ENCODE data around the gene SPSB1.
"Not testable (repeated sequence)": the region's sequence is repeated elsewhere in the genome, so short reads cannot be mapped to it uniquely, and the experiment has no call there.

The SPSB1 gene

DNA sequence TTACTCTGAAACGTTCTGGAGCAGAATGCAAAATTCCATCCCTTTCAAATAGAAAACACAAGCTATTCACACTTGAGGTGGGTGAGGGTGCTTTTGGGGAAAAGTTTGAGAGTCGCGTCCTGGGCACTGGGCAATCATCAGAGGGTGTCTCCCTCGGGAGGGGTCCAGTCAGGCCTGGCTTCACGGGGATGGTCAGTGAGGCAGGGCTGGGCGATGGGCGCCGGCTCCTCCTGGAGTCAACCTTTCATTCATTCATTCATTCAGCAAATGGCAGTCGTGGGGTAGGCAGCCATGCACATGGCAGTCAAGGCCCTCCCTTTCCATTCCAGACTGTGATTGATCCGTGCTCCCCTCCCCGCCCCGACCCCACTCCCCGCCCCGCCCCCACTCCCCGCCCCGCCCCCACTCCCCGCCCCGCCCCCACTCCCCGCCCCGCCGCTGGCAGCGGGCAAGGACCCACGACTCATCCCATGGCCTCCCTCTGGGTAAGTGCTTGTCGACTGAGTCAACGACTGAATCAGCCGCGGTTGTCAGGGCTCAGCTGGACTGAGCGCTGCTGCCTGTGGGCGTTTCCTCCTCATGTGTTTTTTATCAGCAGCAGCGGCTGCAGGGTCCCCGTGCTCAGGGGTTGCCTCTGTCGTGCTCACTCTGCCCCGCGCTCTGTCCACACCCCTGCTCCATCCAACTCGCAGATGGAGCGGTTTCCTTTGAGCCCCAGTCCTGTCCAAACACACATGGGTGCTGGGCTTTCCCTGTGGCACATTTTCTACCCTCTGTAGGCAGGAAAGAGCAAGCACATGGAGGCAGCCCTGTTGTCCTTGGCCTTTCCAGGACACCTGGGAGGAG is 12.5 kb upstream of the SPSB1 start:
- no peak for DNase-seq

GRCh38 chr1:9281071-9281827 is 11.4 kb upstream of the SPSB1 start:
- no peak for DNase-seq

GRCh38 chr1:9281908-9282695 is 10.6 kb upstream of the SPSB1 start:
- no peak for DNase-seq

DNA sequence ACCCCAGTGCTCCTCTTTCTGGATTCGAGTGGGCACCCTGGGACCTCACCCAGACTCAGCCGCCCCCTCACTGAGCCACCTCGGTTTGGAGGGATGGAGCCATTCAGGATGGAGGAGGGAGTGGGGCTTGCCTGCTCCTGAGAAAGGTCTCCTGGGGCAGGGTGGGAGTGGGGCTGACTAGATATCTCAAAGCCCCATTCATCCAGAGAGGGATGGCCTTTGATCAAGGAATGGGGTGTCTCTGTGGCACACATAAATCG is 10.1 kb upstream of the SPSB1 start:
- DNase-seq, result no peak

GRCh38 chr1:9284061-9284460 is 8.6 kb upstream of the SPSB1 start:
- no peak for DNase-seq

DNA sequence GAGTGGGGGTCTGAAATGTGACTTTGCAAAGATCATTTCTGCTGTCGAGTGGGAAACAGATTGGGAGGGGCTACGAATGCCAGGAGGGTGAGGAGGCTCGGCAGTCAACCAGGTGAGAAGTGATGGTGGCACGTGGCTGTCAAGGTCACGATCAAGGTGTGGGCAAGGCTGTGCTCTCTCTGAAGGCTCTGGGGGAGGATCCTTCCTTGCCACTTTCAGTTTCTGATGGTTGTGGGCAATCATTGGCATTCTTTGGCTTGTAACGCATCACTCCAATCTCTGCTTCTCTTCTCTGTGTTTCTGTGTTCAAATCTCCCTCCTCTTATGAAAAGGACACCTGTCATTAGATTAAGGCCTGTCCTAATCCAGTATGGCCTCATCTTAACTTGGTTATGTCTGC is 6.1 kb upstream of the SPSB1 start:
- no peak for DNase-seq

- DNase-seq, result no peak
These were observed 3.6 kb upstream of the SPSB1 start for GRCh38 chr1:9289090-9289534.

GRCh38 chr1:9289711-9290485 is 2.8 kb upstream of the SPSB1 start:
- DNase-seq, result no peak

DNA sequence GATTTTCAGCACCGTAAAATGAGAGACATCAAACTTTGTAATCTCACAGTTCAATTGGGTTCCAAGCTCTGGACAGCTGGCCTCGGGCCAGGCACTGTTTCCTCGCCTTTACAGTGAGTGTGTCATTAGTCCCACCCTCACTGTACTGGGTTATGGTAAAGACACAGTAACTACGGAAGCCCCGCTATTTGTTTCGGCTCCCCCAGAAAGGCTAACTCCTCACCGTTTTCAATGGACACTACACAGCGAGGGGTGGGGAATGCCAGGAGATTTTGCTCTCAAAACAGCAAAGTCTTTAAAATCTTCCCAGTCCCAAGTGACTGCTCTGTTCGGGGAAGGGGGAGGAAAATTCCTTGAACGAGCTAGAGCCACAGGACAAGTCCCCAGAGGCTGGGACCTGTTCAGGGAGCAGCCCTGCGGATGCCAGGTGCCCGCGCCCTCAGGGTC is 757 bp upstream of the SPSB1 start:
- DNase-seq, result no peak

DNA sequence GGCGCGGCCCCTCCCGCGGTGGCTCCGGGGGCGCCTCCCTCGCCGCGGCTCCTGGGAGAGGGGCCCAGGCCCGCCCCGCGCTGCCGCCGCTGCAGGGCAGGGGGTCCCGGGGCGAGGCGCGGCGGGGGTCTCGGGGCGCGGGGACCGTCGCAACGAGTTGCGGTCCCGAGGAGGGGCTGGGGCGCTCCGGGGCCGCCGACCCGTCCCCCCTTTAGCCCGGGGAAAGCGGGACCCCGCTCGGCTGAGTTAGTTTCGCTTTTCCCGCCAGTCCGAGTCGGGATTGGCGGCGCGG is 493 bp downstream of the SPSB1 start:
- DNase-seq, result no peak

GRCh38 chr1:9293533-9294404 is 1.1 kb downstream of the SPSB1 start:
- DNase-seq, result no peak

DNA sequence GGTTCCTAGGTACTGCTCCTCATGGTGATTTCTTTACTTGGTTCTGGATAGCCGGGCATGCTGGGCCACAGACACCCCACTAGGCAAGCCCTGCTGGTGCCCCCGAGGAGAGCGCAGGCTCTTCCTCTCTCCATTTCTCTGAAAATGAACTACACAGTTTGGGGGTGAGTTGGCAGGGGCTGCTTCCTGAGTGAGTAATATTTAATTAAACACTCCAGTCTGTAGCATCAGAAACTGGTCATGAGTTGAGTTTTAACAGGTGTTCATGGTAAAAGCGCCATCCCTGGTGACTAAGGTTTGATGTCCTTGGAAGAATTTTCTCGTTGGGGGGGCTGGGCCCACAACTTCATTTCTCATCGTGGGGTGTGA is 1.7 kb downstream of the SPSB1 start:
- no peak for DNase-seq

DNA sequence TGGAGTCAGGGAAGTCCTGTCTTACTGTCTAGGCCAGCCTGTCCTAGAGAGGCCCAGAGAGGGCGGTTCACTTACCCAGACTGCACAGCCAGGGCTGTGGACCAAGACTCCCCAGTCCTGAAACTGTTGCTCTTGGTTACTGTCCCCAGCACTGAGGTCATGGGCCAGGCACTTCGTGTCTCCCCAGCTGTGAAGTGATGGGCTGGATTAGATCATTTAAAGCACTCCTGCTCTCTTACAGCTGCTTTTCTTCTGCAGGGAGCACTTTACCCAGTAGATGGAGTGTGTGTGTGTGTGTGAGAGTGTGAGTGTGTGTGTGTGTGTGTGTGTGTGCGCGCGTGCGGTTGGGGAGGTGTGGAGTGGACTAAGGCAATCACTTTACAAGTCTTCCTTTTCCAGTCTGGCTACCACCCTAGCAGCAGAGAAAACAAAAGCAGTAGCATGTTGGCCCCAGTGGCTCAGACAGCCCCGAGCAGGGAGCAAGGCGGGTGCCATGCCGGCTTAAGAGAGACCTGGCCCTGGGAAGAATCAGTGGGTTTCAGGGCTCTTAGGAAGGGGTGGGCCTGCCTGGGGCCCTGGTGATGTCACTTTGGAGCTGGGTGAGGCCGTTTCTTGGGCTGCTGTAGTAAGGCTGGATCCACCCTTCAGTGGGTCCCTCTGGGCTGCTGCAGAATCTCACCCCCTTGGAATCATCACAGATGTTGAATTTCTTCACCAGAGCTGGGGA is 2.4 kb downstream of the SPSB1 start:
- no peak for DNase-seq

DNA sequence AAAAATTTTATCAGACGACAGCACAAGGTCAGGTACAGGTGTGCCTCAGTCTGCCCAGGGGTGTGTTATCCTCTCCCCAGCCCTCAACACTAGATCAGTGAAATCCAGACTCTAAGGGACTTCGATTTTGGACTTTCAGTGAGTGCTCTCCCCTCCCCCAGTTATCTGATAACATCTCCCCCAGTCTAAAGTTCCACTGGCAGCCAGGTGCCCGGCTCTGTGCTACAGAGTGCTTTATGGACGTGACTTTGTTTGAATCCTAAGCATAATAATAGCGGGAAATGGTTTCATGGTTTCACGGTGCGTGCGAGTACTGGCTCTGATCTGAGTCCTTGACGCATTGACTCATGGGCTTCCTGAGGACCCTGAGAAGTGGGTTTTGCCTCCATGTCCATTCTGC is 3.2 kb downstream of the SPSB1 start:
- DNase-seq, result no peak

GRCh38 chr1:9296850-9297249 is 4.2 kb downstream of the SPSB1 start:
- no peak for DNase-seq

- no peak for DNase-seq
These were observed 5.1 kb downstream of the SPSB1 start for GRCh38 chr1:9297831-9298230.

DNA sequence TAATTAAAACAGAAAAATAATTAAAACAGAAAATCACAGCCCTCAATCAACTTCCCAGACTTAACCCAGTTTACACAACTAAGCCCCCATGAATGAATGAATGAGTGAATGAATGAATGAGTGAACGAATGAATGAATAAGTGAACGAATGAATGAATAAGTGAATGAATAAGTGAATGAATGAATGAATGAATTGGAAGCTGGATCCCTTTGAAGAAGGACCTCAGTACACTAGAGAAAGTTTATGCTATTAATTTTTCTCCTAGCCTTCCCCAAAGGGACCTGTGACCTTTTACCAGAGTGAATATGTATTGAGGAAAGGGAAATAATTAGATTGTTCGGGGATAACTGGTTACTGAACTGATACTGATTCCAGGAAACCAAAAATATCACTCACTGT is 5.6 kb downstream of the SPSB1 start:
- DNase-seq, result no peak

GRCh38 chr1:9299571-9300541 is 7.2 kb downstream of the SPSB1 start:
- DNase-seq, result not testable (repeated sequence)

GRCh38 chr1:9300573-9300972 is 7.9 kb downstream of the SPSB1 start:
- DNase-seq, result no peak
